ENCODE data around the gene BPIFB6. TPM values are rescaled to one million over a fixed set of nuclear protein-coding genes. Genes with fewer than 3 reads are reported as not detected.

BPIFB6 gene
- total and polyA plus RNA-seq, 4 donors, result not detected

DNA sequence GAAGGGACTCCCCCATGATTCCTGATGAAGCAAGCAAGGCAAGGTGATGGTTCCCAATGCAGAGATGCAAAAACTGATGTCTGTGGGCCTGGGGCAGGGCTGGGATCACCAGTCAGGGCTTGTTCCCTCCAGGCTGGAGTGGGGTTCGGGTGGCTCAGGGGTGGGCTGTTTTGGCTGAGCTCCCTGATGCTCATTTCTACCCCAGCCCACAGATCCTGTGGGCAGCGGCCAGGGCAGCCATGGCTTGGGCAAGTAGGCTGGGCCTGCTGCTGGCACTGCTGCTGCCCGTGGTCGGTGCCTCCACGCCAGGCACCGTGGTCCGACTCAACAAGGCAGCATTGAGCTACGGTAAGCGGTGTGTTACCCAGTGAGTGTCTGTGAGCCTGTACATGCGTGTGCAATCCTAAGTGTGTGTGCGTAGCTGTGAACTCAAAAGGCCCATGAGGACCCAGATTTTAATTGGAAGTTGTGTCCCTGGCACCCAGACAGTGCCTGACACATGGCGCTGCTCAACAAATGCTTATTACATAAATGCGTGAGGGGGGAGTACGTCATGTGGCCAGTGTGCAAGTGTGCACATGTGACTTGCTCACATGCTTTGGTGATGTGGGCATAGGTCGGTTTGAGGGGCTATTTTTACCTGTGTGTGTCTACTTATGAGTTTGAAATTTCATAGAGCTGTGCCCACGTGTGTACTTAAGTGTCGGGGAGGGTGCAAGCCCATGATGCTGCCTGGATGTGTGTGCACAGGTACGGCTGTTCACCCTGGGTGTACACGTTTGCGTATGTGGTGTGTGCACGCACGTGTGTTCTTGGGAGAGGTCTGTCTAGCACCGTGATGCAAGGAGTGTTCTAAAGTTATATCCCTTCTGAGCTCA lies 22.9 kb upstream of the BPIFB6 start:
- TF ChIP-seq FOXA2 (IDR thresholded peaks at IDR 0.05), result no peak
- TF ChIP-seq ATF3 (IDR thresholded peaks at IDR 0.05), result no peak
- no peak for TF ChIP-seq TAF1 (conservative IDR thresholded peaks at IDR 0.05)
- TF ChIP-seq RAD21 (IDR thresholded peaks at IDR 0.05), result no peak
- no peak for TF ChIP-seq FOXA1 (IDR thresholded peaks at IDR 0.05)
- TF ChIP-seq, protein P1, sequence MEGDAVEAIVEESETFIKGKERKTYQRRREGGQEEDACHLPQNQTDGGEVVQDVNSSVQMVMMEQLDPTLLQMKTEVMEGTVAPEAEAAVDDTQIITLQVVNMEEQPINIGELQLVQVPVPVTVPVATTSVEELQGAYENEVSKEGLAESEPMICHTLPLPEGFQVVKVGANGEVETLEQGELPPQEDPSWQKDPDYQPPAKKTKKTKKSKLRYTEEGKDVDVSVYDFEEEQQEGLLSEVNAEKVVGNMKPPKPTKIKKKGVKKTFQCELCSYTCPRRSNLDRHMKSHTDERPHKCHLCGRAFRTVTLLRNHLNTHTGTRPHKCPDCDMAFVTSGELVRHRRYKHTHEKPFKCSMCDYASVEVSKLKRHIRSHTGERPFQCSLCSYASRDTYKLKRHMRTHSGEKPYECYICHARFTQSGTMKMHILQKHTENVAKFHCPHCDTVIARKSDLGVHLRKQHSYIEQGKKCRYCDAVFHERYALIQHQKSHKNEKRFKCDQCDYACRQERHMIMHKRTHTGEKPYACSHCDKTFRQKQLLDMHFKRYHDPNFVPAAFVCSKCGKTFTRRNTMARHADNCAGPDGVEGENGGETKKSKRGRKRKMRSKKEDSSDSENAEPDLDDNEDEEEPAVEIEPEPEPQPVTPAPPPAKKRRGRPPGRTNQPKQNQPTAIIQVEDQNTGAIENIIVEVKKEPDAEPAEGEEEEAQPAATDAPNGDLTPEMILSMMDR (IDR thresholded peaks at IDR 0.05; ENCODE audit: low read depth, low read length, missing input control), result no peak
- no peak for TF ChIP-seq REST (IDR thresholded peaks at IDR 0.05)
- TF ChIP-seq HNF4G (IDR thresholded peaks at IDR 0.05), result no peak
- no peak for TF ChIP-seq GABPA (IDR thresholded peaks at IDR 0.05 in 1 of 2, conservative IDR thresholded peaks at IDR 0.05 in 1 of 2)
- TF ChIP-seq, protein P2, sequence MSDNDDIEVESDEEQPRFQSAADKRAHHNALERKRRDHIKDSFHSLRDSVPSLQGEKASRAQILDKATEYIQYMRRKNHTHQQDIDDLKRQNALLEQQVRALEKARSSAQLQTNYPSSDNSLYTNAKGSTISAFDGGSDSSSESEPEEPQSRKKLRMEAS (IDR thresholded peaks at IDR 0.05), result no peak
- TF ChIP-seq SP1 (IDR thresholded peaks at IDR 0.05), result no peak
- TF ChIP-seq NR2F2 (IDR thresholded peaks at IDR 0.05), result no peak
- H3K4me1 ChIP-seq (ENCODE audit: control insufficient read depth in 4 of 4, insufficient read depth in 4 of 4, low read length in 3 of 4), result peaks cover 0 to 7% (median 1%) of the 10 kb centered on the region in 4 donors
- H3K27ac ChIP-seq (ENCODE audit: low read depth in 1 of 2, low read length in 2 of 2), result no peak overlapping the region
- no peaks in the 10 kb centered on the region for H3K36me3 ChIP-seq (ENCODE audit: control insufficient read depth in 4 of 4, insufficient read depth in 3 of 4, low read depth in 1 of 4, low read length in 3 of 4)
- H3K9ac ChIP-seq (ENCODE audit: low read depth in 1 of 2, low read length in 2 of 2), result no peak overlapping the region
- no peak overlapping the region for H3K4me3 ChIP-seq (ENCODE audit: low read depth in 1 of 3, low read length in 3 of 3)
- 92% methylated on average over 23 of the region's 23 CpGs for WGBS
- DNase-seq (ENCODE audit: low spot score), result no peak
- peaks cover 0 to 2% (median 0%) of the 10 kb centered on the region in 4 donors for H3K27me3 ChIP-seq (ENCODE audit: control insufficient read depth in 4 of 4, insufficient read depth in 4 of 4, low read length in 3 of 4)
- H3K9me3 ChIP-seq (ENCODE audit: control insufficient read depth in 4 of 4, low read length in 3 of 4), result peaks cover 0 to 2% (median 0%) of the 10 kb centered on the region in 4 donors

- H3K9ac ChIP-seq (ENCODE audit: low read depth in 1 of 2, low read length in 2 of 2), result no peak overlapping the region
- TF ChIP-seq RAD21 (IDR thresholded peaks at IDR 0.05) (no peak), EGR1 (IDR thresholded peaks at IDR 0.05; ENCODE audit: low read depth in 2 of 2) (no peak), REST (IDR thresholded peaks at IDR 0.05) (no peak)
- no peak overlapping the region for H3K4me3 ChIP-seq (ENCODE audit: low read depth in 1 of 3, low read length in 3 of 3)
- DNase-seq (ENCODE audit: low spot score), result no peak
- H3K4me1 ChIP-seq (ENCODE audit: control insufficient read depth in 4 of 4, insufficient read depth in 4 of 4, low read length in 3 of 4), result peaks cover 0 to 7% (median 1%) of the 10 kb centered on the region in 4 donors
- peaks cover 0 to 2% (median 0%) of the 10 kb centered on the region in 4 donors for H3K9me3 ChIP-seq (ENCODE audit: control insufficient read depth in 4 of 4, low read length in 3 of 4)
- no peaks in the 10 kb centered on the region for H3K36me3 ChIP-seq (ENCODE audit: control insufficient read depth in 4 of 4, insufficient read depth in 3 of 4, low read depth in 1 of 4, low read length in 3 of 4)
- no peak overlapping the region for H3K27ac ChIP-seq (ENCODE audit: low read depth in 1 of 2, low read length in 2 of 2)
- peaks cover 0 to 2% (median 0%) of the 10 kb centered on the region in 4 donors for H3K27me3 ChIP-seq (ENCODE audit: control insufficient read depth in 4 of 4, insufficient read depth in 4 of 4, low read length in 3 of 4)
- 60% methylated on average over 19 of the region's 19 CpGs for WGBS
These were observed 22.0 kb upstream of the BPIFB6 start for GRCh38 chr20:33009214-33010132.
